ENCODE data around the gene HTR4.

GRCh38 chr5:148641735-148642134 is 12.6 kb downstream of the HTR4 start:
- TF ChIP-seq CTCF (IDR thresholded peaks at IDR 0.05) (no peak), EP300 (IDR thresholded peaks at IDR 0.05) (no peak)
